HL-60 (cell line): ENCODE results near the gene ANKRD13A.

ENCODE experiments used
- DNase-seq, 2 experiments: peaks; one replicate each; pipeline ENCODE4 v3.0.0-alpha.2; 2010 to 2020; ENCODE audit warnings: low read depth in 1 of 2, low spot score in 1 of 2
- H3K27ac ChIP-seq: fragments of 250-450 bp; sonication (Bioruptor Pico); replicated peaks from 2 replicates; pipeline ENCODE4 v1.5.1; 2020; ENCODE audit warnings: mild to moderate bottlenecking, moderate library complexity
- H3K27me3 ChIP-seq: fragments of 250-450 bp; sonication (Bioruptor Pico); 2 replicates; pipeline ENCODE4 v1.5.1; 2021; ENCODE audit warnings: mild to moderate bottlenecking, moderate library complexity; ENCODE audit not compliant: insufficient read depth, poor library complexity, severe bottlenecking
- H3K4me3 ChIP-seq: replicated peaks from 2 replicates; pipeline ENCODE4 v1.5.1; 2011; ENCODE audit warnings: mild to moderate bottlenecking, control low read depth, low read length; ENCODE audit not compliant: insufficient read depth
- CTCF ChIP-seq: IDR thresholded peaks from one replicate; pipeline ENCODE4 v1.5.1; 2011; ENCODE audit warnings: low read length, control low read depth, inconsistent platforms; ENCODE audit not compliant: insufficient read depth
- GABPA ChIP-seq: IDR thresholded peaks from 2 replicates; pipeline ENCODE4 v1.6.1; 2012; ENCODE audit warnings: low read depth
- POLR2AphosphoS5 ChIP-seq: IDR thresholded peaks from 2 replicates; pipeline ENCODE4 v1.6.1; 2012; ENCODE audit warnings: low read depth
- REST ChIP-seq: IDR thresholded peaks from 2 replicates; pipeline ENCODE4 v1.6.1; 2012; ENCODE audit warnings: low read depth; ENCODE audit not compliant: insufficient replicate concordance
- SPI1 ChIP-seq: IDR thresholded peaks from 2 replicates; pipeline ENCODE4 v1.6.1; 2012; ENCODE audit warnings: low read depth, mild to moderate bottlenecking, borderline replicate concordance

ANKRD13A gene

GRCh38 chr12:109961201-109961600, 38.0 kb upstream of the ANKRD13A start:
- no peak for DNase-seq
- no peak overlapping the region for H3K27ac ChIP-seq
- H3K27me3 ChIP-seq: no peaks in the 10 kb centered on the region
- H3K4me3 ChIP-seq: no peak overlapping the region
- TF ChIP-seq CTCF (no peak), POLR2AphosphoS5 (no peak), GABPA (no peak), SPI1 (no peak), REST (no peak)

GRCh38 chr12:109961612-109962011, 37.6 kb upstream of the ANKRD13A start:
- TF ChIP-seq SPI1 (no peak), CTCF (no peak), GABPA (no peak), POLR2AphosphoS5 (no peak), REST (no peak)
- no peaks in the 10 kb centered on the region for H3K27me3 ChIP-seq
- no peak for DNase-seq
- H3K4me3 ChIP-seq: no peak overlapping the region
- H3K27ac ChIP-seq: no peak overlapping the region

- no peaks in the 10 kb centered on the region for H3K27me3 ChIP-seq
- TF ChIP-seq POLR2AphosphoS5 (no peak), SPI1 (no peak), GABPA (no peak), CTCF (no peak), REST (no peak)
- H3K27ac ChIP-seq: no peak overlapping the region
- DNase-seq: no peak
- no peak overlapping the region for H3K4me3 ChIP-seq
Observed at GRCh38 chr12:109962398-109962797, 36.8 kb upstream of the ANKRD13A start.
